Pancreas (tissue), 10 donors: Measurements from ENCODE around the gene SPRR5. TPM values are rescaled to one million over a fixed set of nuclear protein-coding genes. Genes with fewer than 3 reads are reported as not detected.

Source experiments
- ATAC-seq, 4 donors: fragments of 200-7000 bp; cut with Tn5 transposase; one replicate each; pipeline versions ENCODE4 v1.8.0 to v1.9.1; 2020; ENCODE audit warnings: mild to moderate bottlenecking in 4 of 4, moderate library complexity in 4 of 4
- DNase-seq, 6 donors: peaks; one replicate each; pipeline ENCODE4 v3.0.0-alpha.2; 2020
- FAIRE-seq: peaks from 2 replicates; lab custom pipeline; 2012; peaks lifted over from hg19 to GRCh38; lab: Jason Lieb, UNC
- H3K27ac ChIP-seq, 4 donors: fragments of 200-600 bp; sonication (generic); 1 replicate in 3 of 4; 2 replicates in 1 of 4; pipeline versions ENCODE4 v1.5.0 to v1.8.0; 2020
- H3K27me3 ChIP-seq, 4 donors: fragments of 200-600 bp; one replicate each; pipeline ENCODE4 v1.8.0; 2021
- H3K36me3 ChIP-seq, 3 donors: fragments of 200-600 bp; sonication (generic) in 1 of 3; one replicate each; pipeline versions ENCODE4 v1.5.0 to v1.8.0; 2020 to 2021
- H3K4me1 ChIP-seq, 3 donors: fragments of 200-600 bp; one replicate each; pipeline ENCODE4 v1.8.0; 2021
- H3K4me3 ChIP-seq, 4 donors: fragments of 200-600 bp; sonication (generic) in 2 of 4; one replicate each; pipeline versions ENCODE4 v1.5.0 to v1.8.0; 2020 to 2021
- H3K9me3 ChIP-seq, 4 donors: fragments of 200-600 bp; one replicate each; pipeline ENCODE4 v1.8.0; 2021
- WGBS, 2 donors: extraction: QIAGEN DNeasy Blood & Tissue Kit; methylation state at CpG; one replicate each; pipeline ENCODE4 v1.1.7; 2013; 5-methylcytosine and 5-hydroxymethylcytosine counted together
- intact Hi-C, 3 donors: fragments of 100-400 bp; cut with DNase I; formaldehyde crosslinking; loops; one replicate each; pipeline versions ENCODE4 v1.11.1 to v1.14.2; 2022
- polyA plus RNA-seq, 2 donors: library from polyadenylated mRNA; stranded (reverse); fragments of 200-250 nt; gene quantifications; one replicate each; pipeline ENCODE4 v1.2.3, GENCODE V29; 2013
- total RNA-seq, 6 donors: library from RNA; stranded (reverse); fragmentation: NEBNext Ultra II Directional in 4 of 6; extraction: Animal tissue kit (Norgen Biotek cat#: 25700) in 4 of 6; gene quantifications; one replicate each; pipeline versions ENCODE4 v1.2.1 to v1.2.4, GENCODE V29; 2021 to 2023
- TF ChIP-seq, protein P1 (sequence below), 4 donors: fragments of 200-600 bp; sonication (generic) in 3 of 4; IDR thresholded peaks; one replicate each; pipeline versions ENCODE4 v1.5.0 to v1.8.0; 2021; ENCODE audit warnings: antibody characterized with exemption in 4 of 4
- donor health status: healthy with polysubstance abuse.
- donor health status: DM: no; HTN: no; CAD: no; lungs with moderate emphysema.
- donor health status: DM: no; HTN: no; CAD: no.
- donor health status: control.
- donor health status: control.
- donor health status: Bipolar disorder and iron deficiency.
- donor health status: DM: yes; HTN: yes; CAD: no.
- donor health status: DM: no; HTN: no; CAD: no.
- donor health status: DM: no; HTN: no; CAD: no.
- donor health status: DM: yes; HTN: yes; CAD: no.

The SPRR5 gene, protein sequence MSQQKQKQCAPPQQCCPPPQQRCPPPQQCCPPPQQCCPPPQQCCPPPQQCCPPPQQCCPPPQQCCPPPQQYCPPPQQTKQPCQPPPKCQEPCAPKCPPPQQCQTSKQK
- total RNA-seq (not detected), polyA plus RNA-seq (not detected)

DNA sequence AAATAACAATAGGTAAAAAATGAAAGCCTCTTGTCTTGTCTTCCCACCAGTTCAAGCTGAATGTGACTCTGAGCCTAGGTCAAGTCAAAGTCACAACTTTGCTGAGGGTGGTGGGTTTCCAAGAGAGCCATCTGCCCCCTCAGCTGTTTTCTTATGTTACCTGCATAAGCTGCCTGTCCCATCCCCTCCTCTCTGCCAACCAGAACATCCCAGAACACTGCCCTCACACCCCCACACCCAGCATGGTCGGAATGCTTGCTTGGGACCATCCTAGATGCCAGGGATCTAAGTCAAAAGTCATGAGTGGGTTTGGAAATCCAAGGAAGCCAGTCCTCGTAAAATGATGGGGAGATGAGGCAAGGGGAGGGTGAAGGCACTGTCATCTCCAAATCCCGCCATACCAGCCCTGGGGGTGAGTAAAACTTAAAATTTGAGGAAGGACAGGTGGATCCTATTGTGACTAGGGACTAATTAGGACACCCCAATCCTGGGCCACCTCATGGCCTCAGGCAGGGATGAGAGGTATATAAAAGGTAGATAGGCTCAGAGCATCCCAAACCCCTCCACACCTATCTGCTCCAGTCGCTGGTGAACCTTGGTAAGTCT lies at the start of gene SPRR5:
SPRR5 (plus strand) TSS at position 556 of the 606 bp plus-strand sequence. CDS start 1,349 bp downstream, outside the sequence.
- intact Hi-C loops, result no loop called here
- ATAC-seq, result no peak
- TF ChIP-seq, protein P1, sequence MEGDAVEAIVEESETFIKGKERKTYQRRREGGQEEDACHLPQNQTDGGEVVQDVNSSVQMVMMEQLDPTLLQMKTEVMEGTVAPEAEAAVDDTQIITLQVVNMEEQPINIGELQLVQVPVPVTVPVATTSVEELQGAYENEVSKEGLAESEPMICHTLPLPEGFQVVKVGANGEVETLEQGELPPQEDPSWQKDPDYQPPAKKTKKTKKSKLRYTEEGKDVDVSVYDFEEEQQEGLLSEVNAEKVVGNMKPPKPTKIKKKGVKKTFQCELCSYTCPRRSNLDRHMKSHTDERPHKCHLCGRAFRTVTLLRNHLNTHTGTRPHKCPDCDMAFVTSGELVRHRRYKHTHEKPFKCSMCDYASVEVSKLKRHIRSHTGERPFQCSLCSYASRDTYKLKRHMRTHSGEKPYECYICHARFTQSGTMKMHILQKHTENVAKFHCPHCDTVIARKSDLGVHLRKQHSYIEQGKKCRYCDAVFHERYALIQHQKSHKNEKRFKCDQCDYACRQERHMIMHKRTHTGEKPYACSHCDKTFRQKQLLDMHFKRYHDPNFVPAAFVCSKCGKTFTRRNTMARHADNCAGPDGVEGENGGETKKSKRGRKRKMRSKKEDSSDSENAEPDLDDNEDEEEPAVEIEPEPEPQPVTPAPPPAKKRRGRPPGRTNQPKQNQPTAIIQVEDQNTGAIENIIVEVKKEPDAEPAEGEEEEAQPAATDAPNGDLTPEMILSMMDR (IDR thresholded peaks at IDR 0.05), result no peak
- WGBS, 2 donors, result 70% methylated on average over 4 of the region's 4 CpGs
- FAIRE-seq, result no peak
- H3K9me3 ChIP-seq, result no peaks in the 10 kb centered on the region
- no peak within 1 kb of the TSS for H3K27ac ChIP-seq
- H3K27me3 ChIP-seq, result no peaks in the 10 kb centered on the region
- no peaks in the 10 kb centered on the region for H3K4me1 ChIP-seq
- H3K36me3 ChIP-seq, result no peaks in the 10 kb centered on the region
- H3K4me3 ChIP-seq, result no peak within 1 kb of the TSS
- no peak for DNase-seq

DNA sequence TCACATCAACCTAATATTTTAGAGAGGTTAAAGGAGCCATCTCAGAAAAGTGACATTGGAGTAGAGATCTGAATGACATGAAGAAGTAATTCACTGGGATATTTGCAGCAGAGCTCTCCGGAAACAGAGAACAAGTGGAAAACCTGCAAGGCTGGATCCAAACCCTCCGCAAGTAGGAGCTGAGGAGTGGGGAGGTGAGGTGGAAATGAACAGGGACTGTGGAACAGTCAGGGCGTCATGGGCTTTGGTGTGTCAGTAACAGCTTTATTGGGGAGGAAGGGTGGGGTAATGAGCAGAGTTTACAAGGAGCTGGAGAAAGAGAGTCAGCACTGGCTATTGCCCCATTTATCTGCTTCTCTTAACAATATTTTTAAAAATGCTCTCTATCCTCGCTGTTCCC lies 48.0 kb upstream of the SPRR5 start:
- no peak for FAIRE-seq
- WGBS, 2 donors, result 75 to 82% methylated on average over 4 of the region's 4 CpGs

DNA sequence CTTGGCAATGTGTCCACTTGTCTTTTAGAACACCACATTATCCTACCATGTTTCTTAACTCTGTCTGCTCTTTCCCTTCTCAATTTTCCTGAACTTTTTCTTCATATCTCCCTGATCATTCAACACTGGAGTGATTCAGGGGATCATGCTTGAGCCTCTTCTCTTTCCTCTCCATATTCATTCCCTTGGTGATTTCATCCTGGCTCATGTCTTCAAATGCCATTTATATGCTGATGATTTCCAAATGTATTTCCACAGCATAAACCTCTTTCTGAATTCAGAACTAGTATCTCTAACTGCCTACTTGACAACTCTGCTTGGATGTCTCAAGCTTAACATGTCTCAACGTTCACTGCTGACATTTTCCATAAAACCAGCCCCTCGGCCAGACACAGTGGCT lies 47.1 kb upstream of the SPRR5 start:
- intact Hi-C loops, result no loop called here

More for the DNA sequence above, 48.0 kb upstream of the SPRR5 start:
- Histone ChIP-seq H3K4me3 (no peak overlapping the region), H3K9me3 (no peaks in the 10 kb centered on the region), H3K27ac (no peak overlapping the region), H3K4me1 (no peaks in the 10 kb centered on the region), H3K27me3 (peaks cover 0 to 2% (median 0%) of the 10 kb centered on the region in 4 donors), H3K36me3 (no peaks in the 10 kb centered on the region)
- intact Hi-C loops, result no loop called here
- TF ChIP-seq, protein P1 (IDR thresholded peaks at IDR 0.05), result no peak
- DNase-seq, result no peak
- ATAC-seq, result no peak

DNA sequence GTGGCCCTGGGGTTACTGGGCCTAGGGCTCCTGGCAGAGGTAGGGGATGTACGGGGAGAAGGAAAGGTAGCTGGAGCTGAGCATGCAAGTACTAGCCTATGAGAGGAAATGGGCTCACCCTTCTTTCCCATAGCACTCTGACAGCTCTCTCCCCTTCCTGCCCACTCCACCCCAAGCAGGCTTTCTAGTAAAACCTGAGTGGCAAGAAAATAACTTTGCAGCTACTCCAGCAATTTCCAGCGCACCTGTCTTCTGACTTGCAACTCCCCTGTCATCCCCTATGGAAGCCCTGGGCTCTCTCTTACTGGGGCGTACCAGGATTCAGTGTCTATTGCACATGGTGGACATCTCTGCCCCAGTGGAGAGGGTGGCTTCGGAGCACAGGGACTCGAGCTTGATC lies 45.4 kb upstream of the SPRR5 start:
- no peak for ATAC-seq
- WGBS, 2 donors, result 72 to 77% methylated on average over 5 of the region's 5 CpGs
- H3K36me3 ChIP-seq, result no peaks in the 10 kb centered on the region
- no peak overlapping the region for H3K27ac ChIP-seq
- DNase-seq, result no peak
- TF ChIP-seq, protein P1 (IDR thresholded peaks at IDR 0.05), result no peak
- H3K27me3 ChIP-seq, result no peaks in the 10 kb centered on the region
- intact Hi-C loops, result no loop called here
- no peak overlapping the region for H3K4me3 ChIP-seq
- FAIRE-seq, result no peak
- H3K9me3 ChIP-seq, result no peaks in the 10 kb centered on the region
- no peaks in the 10 kb centered on the region for H3K4me1 ChIP-seq

More for the DNA sequence above, 47.1 kb upstream of the SPRR5 start:
- no peaks in the 10 kb centered on the region for H3K36me3 ChIP-seq
- DNase-seq (no peak), FAIRE-seq (no peak), ATAC-seq (no peak)
- no peaks in the 10 kb centered on the region for H3K4me1 ChIP-seq
- no peaks in the 10 kb centered on the region for H3K27me3 ChIP-seq
- 63 to 69% methylated on average over 2 of the region's 2 CpGs for WGBS, 2 donors
- no peak overlapping the region for H3K27ac ChIP-seq
- TF ChIP-seq, protein P1 (IDR thresholded peaks at IDR 0.05), result no peak
- H3K4me3 ChIP-seq, result no peak overlapping the region
- H3K9me3 ChIP-seq, result no peaks in the 10 kb centered on the region

DNA sequence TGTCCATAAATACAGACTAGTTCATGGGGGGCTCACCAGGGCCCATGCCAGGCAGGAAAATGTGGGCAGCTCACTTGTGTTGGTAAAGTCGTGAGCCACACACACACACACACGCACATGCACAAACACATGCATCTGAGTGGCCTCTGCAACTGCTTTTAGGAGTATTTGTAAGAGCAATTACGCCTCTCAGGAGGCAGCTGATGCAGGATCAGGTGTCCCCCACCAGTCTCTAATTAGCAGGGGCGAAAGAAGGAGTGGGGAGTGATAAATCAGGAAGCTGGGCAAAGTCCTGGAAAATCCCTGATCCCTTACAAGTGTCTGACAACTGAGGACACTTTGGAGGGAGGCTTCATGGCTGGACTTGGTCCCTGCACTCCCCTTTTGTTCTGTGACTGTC lies 44.4 kb upstream of the SPRR5 start:
- Histone ChIP-seq H3K4me1 (no peaks in the 10 kb centered on the region), H3K36me3 (no peaks in the 10 kb centered on the region), H3K27me3 (no peaks in the 10 kb centered on the region), H3K9me3 (no peaks in the 10 kb centered on the region), H3K4me3 (no peak overlapping the region), H3K27ac (no peak overlapping the region)
- no peak for ATAC-seq
- 60 to 84% methylated on average over 4 of the region's 4 CpGs for WGBS, 2 donors
- TF ChIP-seq, protein P1 (IDR thresholded peaks at IDR 0.05), result no peak
- DNase-seq, result no peak
- no peak for FAIRE-seq
- intact Hi-C loops, result no loop called here
